Measurements from ENCODE around the gene NUDT14.

NUDT14 gene

GRCh38 chr14:105196265-105196960 is 15.3 kb upstream of the NUDT14 start:
- no peak overlapping the region for H3K14ac ChIP-seq (ENCODE audit: low read length in 2 of 2)
- H2AK5ac ChIP-seq (ENCODE audit: low read length, severe bottlenecking), result no peak overlapping the region
- no peak for DNase-seq
- H2BK5ac ChIP-seq (ENCODE audit: low read depth, low read length, poor library complexity, severe bottlenecking), result no peak overlapping the region
- H2BK15ac ChIP-seq (ENCODE audit: low read depth, poor library complexity, severe bottlenecking), result no peak overlapping the region
- no peak overlapping the region for H4K8ac ChIP-seq (ENCODE audit: low read length)
- H3K4me1 ChIP-seq (ENCODE audit: control insufficient read depth, insufficient read depth, low read depth, low read length), result peaks cover 36% of the 10 kb centered on the region
- no peak overlapping the region for H3K27ac ChIP-seq (ENCODE audit: low read length, poor library complexity, severe bottlenecking)
- no peaks in the 10 kb centered on the region for H3K9me3 ChIP-seq (ENCODE audit: control insufficient read depth, low read length)
- H2BK12ac ChIP-seq (ENCODE audit: low read length in 2 of 2), result no peak overlapping the region
- WGBS, result 4% methylated on average over 56 of the region's 58 CpGs
- H3K4ac ChIP-seq (ENCODE audit: low read depth in 1 of 2, low read length in 2 of 2), result no peak overlapping the region
- H3K79me1 ChIP-seq (replicated peaks; ENCODE audit: low read length, poor library complexity, severe bottlenecking), result no peaks in the 10 kb centered on the region
- peaks cover 42 to 82% of the 10 kb centered on the region in 2 experiments for H3K27me3 ChIP-seq (ENCODE audit: control insufficient read depth in 1 of 2, insufficient read depth in 1 of 2, low read length in 2 of 2)
- no peak overlapping the region for H3K18ac ChIP-seq (ENCODE audit: low read depth in 1 of 2, low read length in 2 of 2)
- no peak overlapping the region for H4K91ac ChIP-seq (ENCODE audit: low read length)
- no peak overlapping the region for H2AFZ ChIP-seq (ENCODE audit: low read depth, low read length)
- no peak overlapping the region for H3K9ac ChIP-seq (ENCODE audit: low read length)
- no peak overlapping the region for H3K23ac ChIP-seq (ENCODE audit: low read length in 2 of 2)
- no peak overlapping the region for H3K4me3 ChIP-seq (ENCODE audit: insufficient read depth in 1 of 2, low read depth in 1 of 2, low read length in 2 of 2)
- peak overlapping the region; percentile 30 for H3K4me2 ChIP-seq (ENCODE audit: low read length, poor library complexity, severe bottlenecking)
- H3K36me3 ChIP-seq (ENCODE audit: control insufficient read depth in 1 of 2, insufficient read depth in 2 of 2, low read depth in 1 of 2, low read length in 2 of 2), result no peaks in the 10 kb centered on the region
- no peak overlapping the region for H2BK120ac ChIP-seq (ENCODE audit: low read depth, low read length)

- H3K79me1 ChIP-seq (replicated peaks; ENCODE audit: low read length, poor library complexity, severe bottlenecking), result no peaks in the 10 kb centered on the region
- no peaks in the 10 kb centered on the region for H3K36me3 ChIP-seq (ENCODE audit: control insufficient read depth in 1 of 2, insufficient read depth in 2 of 2, low read depth in 1 of 2, low read length in 2 of 2)
- H2BK5ac ChIP-seq (ENCODE audit: low read depth, low read length, poor library complexity, severe bottlenecking), result no peak overlapping the region
- H3K4me1 ChIP-seq (ENCODE audit: control insufficient read depth, insufficient read depth, low read depth, low read length), result peaks cover 34% of the 10 kb centered on the region
- H2AK5ac ChIP-seq (ENCODE audit: low read length, severe bottlenecking), result no peak overlapping the region
- no peak overlapping the region for H3K23ac ChIP-seq (ENCODE audit: low read length in 2 of 2)
- H2BK15ac ChIP-seq (ENCODE audit: low read depth, poor library complexity, severe bottlenecking), result no peak overlapping the region
- WGBS, result 42% methylated on average over 24 of the region's 25 CpGs
- H3K4me3 ChIP-seq (ENCODE audit: insufficient read depth in 1 of 2, low read depth in 1 of 2, low read length in 2 of 2), result no peak overlapping the region
- H3K27me3 ChIP-seq (ENCODE audit: control insufficient read depth in 1 of 2, insufficient read depth in 1 of 2, low read length in 2 of 2), result peaks cover 42 to 82% of the 10 kb centered on the region in 2 experiments
- no peak overlapping the region for H3K4ac ChIP-seq (ENCODE audit: low read depth in 1 of 2, low read length in 2 of 2)
- H3K9me3 ChIP-seq (ENCODE audit: control insufficient read depth, low read length), result no peaks in the 10 kb centered on the region
- H4K91ac ChIP-seq (ENCODE audit: low read length), result no peak overlapping the region
- H4K8ac ChIP-seq (ENCODE audit: low read length), result no peak overlapping the region
- H2BK120ac ChIP-seq (ENCODE audit: low read depth, low read length), result no peak overlapping the region
- no peak overlapping the region for H3K18ac ChIP-seq (ENCODE audit: low read depth in 1 of 2, low read length in 2 of 2)
- H3K14ac ChIP-seq (ENCODE audit: low read length in 2 of 2), result no peak overlapping the region
- no peak overlapping the region for H3K27ac ChIP-seq (ENCODE audit: low read length, poor library complexity, severe bottlenecking)
- no peak overlapping the region for H2AFZ ChIP-seq (ENCODE audit: low read depth, low read length)
- no peak overlapping the region for H3K4me2 ChIP-seq (ENCODE audit: low read length, poor library complexity, severe bottlenecking)
- no peak overlapping the region for H2BK12ac ChIP-seq (ENCODE audit: low read length in 2 of 2)
- no peak for DNase-seq
- H3K9ac ChIP-seq (ENCODE audit: low read length), result no peak overlapping the region
Observed at GRCh38 chr14:105195522-105196264, 14.6 kb upstream of the NUDT14 start.

GRCh38 chr14:105195051-105195450 is 13.9 kb upstream of the NUDT14 start:
- no peak overlapping the region for H4K8ac ChIP-seq (ENCODE audit: low read length)
- no peak overlapping the region for H3K27ac ChIP-seq (ENCODE audit: low read length, poor library complexity, severe bottlenecking)
- no peak overlapping the region for H3K4ac ChIP-seq (ENCODE audit: low read depth in 1 of 2, low read length in 2 of 2)
- H3K9me3 ChIP-seq (ENCODE audit: control insufficient read depth, low read length), result no peaks in the 10 kb centered on the region
- no peak overlapping the region for H2AK5ac ChIP-seq (ENCODE audit: low read length, severe bottlenecking)
- no peak overlapping the region for H2BK120ac ChIP-seq (ENCODE audit: low read depth, low read length)
- no peak overlapping the region for H3K4me3 ChIP-seq (ENCODE audit: insufficient read depth in 1 of 2, low read depth in 1 of 2, low read length in 2 of 2)
- no peak overlapping the region for H2BK15ac ChIP-seq (ENCODE audit: low read depth, poor library complexity, severe bottlenecking)
- no peak overlapping the region for H4K91ac ChIP-seq (ENCODE audit: low read length)
- H2AFZ ChIP-seq (ENCODE audit: low read depth, low read length), result no peak overlapping the region
- H3K27me3 ChIP-seq (ENCODE audit: control insufficient read depth in 1 of 2, insufficient read depth in 1 of 2, low read length in 2 of 2), result peaks cover 42 to 81% of the 10 kb centered on the region in 2 experiments
- WGBS, result 88% methylated on average over 10 of the region's 10 CpGs
- H2BK5ac ChIP-seq (ENCODE audit: low read depth, low read length, poor library complexity, severe bottlenecking), result no peak overlapping the region
- no peak overlapping the region for H3K18ac ChIP-seq (ENCODE audit: low read depth in 1 of 2, low read length in 2 of 2)
- H3K36me3 ChIP-seq (ENCODE audit: control insufficient read depth in 1 of 2, insufficient read depth in 2 of 2, low read depth in 1 of 2, low read length in 2 of 2), result no peaks in the 10 kb centered on the region
- peaks cover 34% of the 10 kb centered on the region for H3K4me1 ChIP-seq (ENCODE audit: control insufficient read depth, insufficient read depth, low read depth, low read length)
- H3K23ac ChIP-seq (ENCODE audit: low read length in 2 of 2), result no peak overlapping the region
- H2BK12ac ChIP-seq (ENCODE audit: low read length in 2 of 2), result no peak overlapping the region
- DNase-seq, result no peak
- no peaks in the 10 kb centered on the region for H3K79me1 ChIP-seq (replicated peaks; ENCODE audit: low read length, poor library complexity, severe bottlenecking)
- no peak overlapping the region for H3K4me2 ChIP-seq (ENCODE audit: low read length, poor library complexity, severe bottlenecking)
- no peak overlapping the region for H3K9ac ChIP-seq (ENCODE audit: low read length)
- no peak overlapping the region for H3K14ac ChIP-seq (ENCODE audit: low read length in 2 of 2)

- no peak overlapping the region for H3K14ac ChIP-seq (ENCODE audit: low read length in 2 of 2)
- H3K9me3 ChIP-seq (ENCODE audit: control insufficient read depth, low read length), result no peaks in the 10 kb centered on the region
- H3K18ac ChIP-seq (ENCODE audit: low read depth in 1 of 2, low read length in 2 of 2), result no peak overlapping the region
- peaks cover 44 to 81% of the 10 kb centered on the region in 2 experiments for H3K27me3 ChIP-seq (ENCODE audit: control insufficient read depth in 1 of 2, insufficient read depth in 1 of 2, low read length in 2 of 2)
- H3K4me3 ChIP-seq (ENCODE audit: insufficient read depth in 1 of 2, low read depth in 1 of 2, low read length in 2 of 2), result no peak overlapping the region
- no peak overlapping the region for H2BK5ac ChIP-seq (ENCODE audit: low read depth, low read length, poor library complexity, severe bottlenecking)
- WGBS, result 73% methylated on average over 17 of the region's 17 CpGs
- no peaks in the 10 kb centered on the region for H3K36me3 ChIP-seq (ENCODE audit: control insufficient read depth in 1 of 2, insufficient read depth in 2 of 2, low read depth in 1 of 2, low read length in 2 of 2)
- H3K9ac ChIP-seq (ENCODE audit: low read length), result no peak overlapping the region
- no peaks in the 10 kb centered on the region for H3K79me1 ChIP-seq (replicated peaks; ENCODE audit: low read length, poor library complexity, severe bottlenecking)
- no peak overlapping the region for H3K4ac ChIP-seq (ENCODE audit: low read depth in 1 of 2, low read length in 2 of 2)
- no peak for DNase-seq
- no peak overlapping the region for H2BK12ac ChIP-seq (ENCODE audit: low read length in 2 of 2)
- no peak overlapping the region for H3K23ac ChIP-seq (ENCODE audit: low read length in 2 of 2)
- no peak overlapping the region for H2AK5ac ChIP-seq (ENCODE audit: low read length, severe bottlenecking)
- no peak overlapping the region for H4K91ac ChIP-seq (ENCODE audit: low read length)
- no peak overlapping the region for H2BK15ac ChIP-seq (ENCODE audit: low read depth, poor library complexity, severe bottlenecking)
- H3K4me2 ChIP-seq (ENCODE audit: low read length, poor library complexity, severe bottlenecking), result no peak overlapping the region
- H4K8ac ChIP-seq (ENCODE audit: low read length), result no peak overlapping the region
- H2BK120ac ChIP-seq (ENCODE audit: low read depth, low read length), result no peak overlapping the region
- peaks cover 31% of the 10 kb centered on the region for H3K4me1 ChIP-seq (ENCODE audit: control insufficient read depth, insufficient read depth, low read depth, low read length)
- no peak overlapping the region for H3K27ac ChIP-seq (ENCODE audit: low read length, poor library complexity, severe bottlenecking)
- H2AFZ ChIP-seq (ENCODE audit: low read depth, low read length), result no peak overlapping the region
Observed at GRCh38 chr14:105193916-105194782, 13.0 kb upstream of the NUDT14 start.
